Measurements from ENCODE around the gene KRTDAP. TPM values are rescaled to one million over a fixed set of nuclear protein-coding genes. Genes with fewer than 3 reads are reported as not detected.

KRTDAP gene
- total and polyA plus RNA-seq, 9 of the 15 experiments (the other 6 are each of a cell fraction or from before 2014, with no cell fraction given): not detected

DNA sequence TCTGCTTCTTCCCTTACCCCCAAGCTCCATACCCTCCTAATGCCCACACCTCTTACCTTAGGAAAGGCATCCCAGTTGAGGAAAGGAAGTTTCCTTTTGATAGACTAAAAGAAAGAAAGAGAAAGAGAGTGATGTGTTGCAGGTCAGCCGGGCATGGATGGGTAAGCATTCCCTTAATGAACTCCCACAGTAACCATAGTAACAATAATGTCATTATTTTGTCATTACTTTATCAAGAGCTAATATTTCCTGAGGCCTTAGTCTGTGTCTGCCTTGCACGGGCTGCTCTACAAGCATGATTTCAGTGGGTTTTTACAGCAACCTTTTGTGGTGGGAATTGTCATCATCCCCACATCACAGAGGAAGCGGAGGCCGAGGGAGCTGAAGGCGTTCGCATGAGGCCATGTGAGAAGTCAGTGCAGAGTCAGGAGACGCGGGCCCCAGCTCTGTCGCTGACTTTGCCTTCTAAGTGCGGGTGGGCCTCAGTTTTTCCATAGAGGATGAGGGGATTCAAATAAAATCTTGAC is 2.5 kb downstream of the KRTDAP start:
- H3K4me1 ChIP-seq (replicated peaks in 1 of 2; ENCODE audit: control insufficient read depth in 2 of 2, insufficient read depth in 2 of 2, low read length in 2 of 2): no peaks in the 10 kb centered on the region
- no peak overlapping the region for H3K4me2 ChIP-seq (ENCODE audit: insufficient read depth, low read length)
- no peak overlapping the region for H2AFZ ChIP-seq (ENCODE audit: low read depth, low read length)
- TF ChIP-seq RFX1 (IDR thresholded peaks at IDR 0.05): peak; percentile 72
- no peak for TF ChIP-seq MCM2 (IDR thresholded peaks at IDR 0.05; ENCODE audit: low read depth)
- in situ Hi-C loops (cut with MboI): no loop called here
- peaks cover 48 to 63% of the 10 kb centered on the region in 2 experiments for H3K27me3 ChIP-seq (ENCODE audit: control insufficient read depth in 2 of 2, insufficient read depth in 2 of 2, low read length in 2 of 2)
- H3K9me1 ChIP-seq (ENCODE audit: control insufficient read depth, insufficient read depth, low read length): no peaks in the 10 kb centered on the region
- DNase-seq (ENCODE audit: extremely low read depth in 1 of 4, low spot score in 3 of 4) (no peak), ATAC-seq (no peak), FAIRE-seq (no peak)
- H3K36me3 ChIP-seq (ENCODE audit: control insufficient read depth, insufficient read depth, low read length): no peaks in the 10 kb centered on the region
- no peak overlapping the region for H3K9ac ChIP-seq (ENCODE audit: insufficient read depth in 1 of 2, low read depth in 2 of 2, low read length in 2 of 2)
- CTCF ChIA-PET (ENCODE audit: low intra/inter-chr PET ratio): no interaction called here
- no peak overlapping the region for H3K4me3 ChIP-seq
- H4K20me1 ChIP-seq (replicated peaks; ENCODE audit: control insufficient read depth, insufficient read depth, low read length): peaks cover 2% of the 10 kb centered on the region; the same call in 1 of the 2 replicates
- intact Hi-C loops (cut with micrococcal nuclease): no loop called here
- H3K27ac ChIP-seq (ENCODE audit: extremely low read depth, low read depth, low read length): no peak overlapping the region
- POLR2A ChIA-PET: interaction anchor here (0.5 to 2.4 kb wide), 3 partner anchors 10 to 136 kb away, joined by 3 to 7 read pairs (median 4); no protein-coding TSS in a partner anchor
- under 1% methylated on average over 10 of the region's 10 CpGs for WGBS (ENCODE audit: insufficient coverage, low coverage, missing lambda C conversion rate)
- no peaks in the 10 kb centered on the region for H3K79me2 ChIP-seq (ENCODE audit: control insufficient read depth, insufficient read depth, low read length)
- no peaks in the 10 kb centered on the region for H3K9me3 ChIP-seq (replicated peaks; ENCODE audit: control insufficient read depth, insufficient read depth, low read depth, low read length)
- BruUV-seq (replicated peaks): no TSS peak

DNA sequence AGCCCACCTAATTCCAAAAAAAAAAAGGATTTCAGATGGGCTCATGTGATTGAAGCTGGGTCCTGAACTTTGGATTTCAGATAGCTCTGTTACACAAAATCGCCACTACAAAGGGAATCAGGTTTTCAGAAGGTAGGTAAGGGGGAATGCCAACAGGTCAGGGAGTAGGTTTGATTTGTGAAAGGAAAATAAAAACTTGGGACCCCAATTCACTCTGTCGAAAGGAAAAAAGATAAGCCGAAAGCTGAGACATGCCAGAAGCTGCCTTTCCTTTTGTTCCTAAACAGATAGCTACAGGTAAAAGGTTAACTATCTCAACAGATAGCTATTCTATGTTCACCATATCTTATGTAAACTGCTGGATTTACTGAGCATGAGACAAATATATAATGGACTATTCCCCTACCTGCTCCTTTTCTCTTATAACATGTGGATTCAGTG is 4.0 kb downstream of the KRTDAP start:
- 3% methylated on average over 3 of the region's 3 CpGs for WGBS (ENCODE audit: insufficient coverage, low coverage, missing lambda C conversion rate)
- Histone ChIP-seq H3K36me3 (ENCODE audit: control insufficient read depth, insufficient read depth, low read length) (no peaks in the 10 kb centered on the region), H3K9me1 (ENCODE audit: control insufficient read depth, insufficient read depth, low read length) (no peaks in the 10 kb centered on the region), H3K27me3 (ENCODE audit: control insufficient read depth in 2 of 2, insufficient read depth in 2 of 2, low read length in 2 of 2) (peaks cover 41 to 50% of the 10 kb centered on the region in 2 experiments; a peak in 4 of 5 replicates), H3K27ac (ENCODE audit: extremely low read depth, low read depth, low read length) (no peak overlapping the region), H4K20me1 (replicated peaks; ENCODE audit: control insufficient read depth, insufficient read depth, low read length) (peaks cover 2% of the 10 kb centered on the region; the same call in 1 of the 2 replicates), H3K79me2 (ENCODE audit: control insufficient read depth, insufficient read depth, low read length) (no peaks in the 10 kb centered on the region), H3K9me3 (replicated peaks; ENCODE audit: control insufficient read depth, insufficient read depth, low read depth, low read length) (no peaks in the 10 kb centered on the region), H3K9ac (ENCODE audit: insufficient read depth in 1 of 2, low read depth in 2 of 2, low read length in 2 of 2) (no peak overlapping the region), H3K4me1 (replicated peaks in 1 of 2; ENCODE audit: control insufficient read depth in 2 of 2, insufficient read depth in 2 of 2, low read length in 2 of 2) (no peaks in the 10 kb centered on the region), H3K4me3 (no peak overlapping the region), H3K4me2 (ENCODE audit: insufficient read depth, low read length) (no peak overlapping the region), H2AFZ (ENCODE audit: low read depth, low read length) (no peak overlapping the region)
- intact Hi-C loops (cut with micrococcal nuclease) (no loop called here), in situ Hi-C loops (cut with MboI) (no loop called here)
- BruUV-seq (replicated peaks): no TSS peak
- ATAC-seq (no peak), FAIRE-seq (no peak), DNase-seq (ENCODE audit: extremely low read depth in 1 of 4, low spot score in 3 of 4) (no peak)
- CTCF ChIA-PET (ENCODE audit: low intra/inter-chr PET ratio): no interaction called here
- POLR2A ChIA-PET: interaction anchor here (0.6 to 2.4 kb wide), 6 partner anchors 8 to 518 kb away, joined by 3 to 7 read pairs (median 3); no protein-coding TSS in a partner anchor
- no peak for TF ChIP-seq POLR2H (tag; IDR thresholded peaks at IDR 0.05; ENCODE audit: low read depth)
- TF ChIP-seq, protein P1, sequence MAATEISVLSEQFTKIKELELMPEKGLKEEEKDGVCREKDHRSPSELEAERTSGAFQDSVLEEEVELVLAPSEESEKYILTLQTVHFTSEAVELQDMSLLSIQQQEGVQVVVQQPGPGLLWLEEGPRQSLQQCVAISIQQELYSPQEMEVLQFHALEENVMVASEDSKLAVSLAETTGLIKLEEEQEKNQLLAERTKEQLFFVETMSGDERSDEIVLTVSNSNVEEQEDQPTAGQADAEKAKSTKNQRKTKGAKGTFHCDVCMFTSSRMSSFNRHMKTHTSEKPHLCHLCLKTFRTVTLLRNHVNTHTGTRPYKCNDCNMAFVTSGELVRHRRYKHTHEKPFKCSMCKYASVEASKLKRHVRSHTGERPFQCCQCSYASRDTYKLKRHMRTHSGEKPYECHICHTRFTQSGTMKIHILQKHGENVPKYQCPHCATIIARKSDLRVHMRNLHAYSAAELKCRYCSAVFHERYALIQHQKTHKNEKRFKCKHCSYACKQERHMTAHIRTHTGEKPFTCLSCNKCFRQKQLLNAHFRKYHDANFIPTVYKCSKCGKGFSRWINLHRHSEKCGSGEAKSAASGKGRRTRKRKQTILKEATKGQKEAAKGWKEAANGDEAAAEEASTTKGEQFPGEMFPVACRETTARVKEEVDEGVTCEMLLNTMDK (IDR thresholded peaks at IDR 0.05; ENCODE audit: borderline replicate concordance, insufficient read depth, low read depth, low read length, poor library complexity, severe bottlenecking): no peak
- TF ChIP-seq ZEB2 (IDR thresholded peaks at IDR 0.05): no peak
- no peak for TF ChIP-seq POLR2AphosphoS2 (IDR thresholded peaks at IDR 0.05; ENCODE audit: low read length)
- TF ChIP-seq, protein P2, sequence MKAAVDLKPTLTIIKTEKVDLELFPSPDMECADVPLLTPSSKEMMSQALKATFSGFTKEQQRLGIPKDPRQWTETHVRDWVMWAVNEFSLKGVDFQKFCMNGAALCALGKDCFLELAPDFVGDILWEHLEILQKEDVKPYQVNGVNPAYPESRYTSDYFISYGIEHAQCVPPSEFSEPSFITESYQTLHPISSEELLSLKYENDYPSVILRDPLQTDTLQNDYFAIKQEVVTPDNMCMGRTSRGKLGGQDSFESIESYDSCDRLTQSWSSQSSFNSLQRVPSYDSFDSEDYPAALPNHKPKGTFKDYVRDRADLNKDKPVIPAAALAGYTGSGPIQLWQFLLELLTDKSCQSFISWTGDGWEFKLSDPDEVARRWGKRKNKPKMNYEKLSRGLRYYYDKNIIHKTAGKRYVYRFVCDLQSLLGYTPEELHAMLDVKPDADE (conservative IDR thresholded peaks at IDR 0.05; ENCODE audit: control insufficient read depth, low read depth, low read length): no peak
- no peak for TF ChIP-seq ZNF717 (CRISPR knock-in tag; IDR thresholded peaks at IDR 0.05)
- no peak for TF ChIP-seq ZNF583 (CRISPR knock-in tag; IDR thresholded peaks at IDR 0.05)
- no peak for TF ChIP-seq SMAD3 (CRISPR knock-in tag; conservative IDR thresholded peaks at IDR 0.05)

Measured in K562 (cell line).